ENCODE results near the gene LUC7L2. TPM values are rescaled to one million over a fixed set of nuclear protein-coding genes. Genes with fewer than 3 reads are reported as not detected.
"Not testable (repeated sequence)": the region's sequence is repeated elsewhere in the genome, so short reads cannot be mapped to it uniquely, and the experiment has no call there.

LUC7L2 gene
- total RNA-seq, 1 experiment from 2014 or later, result 74.2 TPM

DNA sequence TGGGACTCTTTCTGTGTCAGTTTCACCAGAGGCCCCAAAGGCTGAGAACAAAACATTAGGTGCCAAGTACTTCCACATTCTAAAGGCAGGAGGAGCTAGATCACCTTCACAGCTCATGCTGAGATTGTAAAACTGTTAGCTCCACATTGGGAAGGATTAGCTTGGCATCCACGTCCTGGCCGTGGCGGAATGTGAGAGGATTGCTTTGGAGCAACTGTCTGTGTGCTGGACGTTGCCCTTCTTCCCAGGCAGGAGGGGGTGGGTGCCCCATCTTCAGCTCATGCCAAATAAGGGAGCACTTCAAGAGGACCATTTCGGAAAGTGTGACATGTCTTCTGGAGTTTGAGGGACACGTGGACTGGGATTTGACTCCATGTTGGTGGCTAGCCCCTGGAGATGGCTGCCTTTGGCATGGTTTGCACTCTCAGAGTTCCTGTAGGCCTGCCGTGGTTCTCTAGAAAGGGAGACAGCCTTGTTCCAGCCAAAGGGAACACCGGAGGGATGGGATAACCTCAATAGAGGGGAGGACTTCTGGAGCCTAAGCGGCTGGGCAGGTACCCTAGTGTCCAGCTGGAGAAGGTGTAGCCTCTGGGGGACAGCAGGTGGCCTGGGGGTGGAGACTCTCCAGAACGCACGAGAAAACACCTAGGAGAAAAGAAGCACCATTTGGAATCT lies 38.5 kb upstream of the LUC7L2 start:
- BruUV-seq (replicated peaks), result no TSS peak
- no peaks in the 10 kb centered on the region for H3K9me3 Mint-ChIP-seq (ENCODE audit: unreplicated experiment)
- intact Hi-C loops (cut with micrococcal nuclease; ENCODE audit: unreplicated experiment), result no loop called here
- Histone ChIP-seq H3K36me3 (ENCODE audit: control insufficient read depth, insufficient read depth, low read length) (no peaks in the 10 kb centered on the region), H3K4me1 (peaks cover 16% of the 10 kb centered on the region), H3K27me3 (replicated peaks; ENCODE audit: control insufficient read depth, insufficient read depth, low read length) (no peaks in the 10 kb centered on the region), H3K9me3 (no peaks in the 10 kb centered on the region), H3K4me3 (ENCODE audit: low read depth, low read length) (no peak overlapping the region)
- CTCF ChIA-PET, result interaction anchor here (0.8 to 1.5 kb wide), 3 partner anchors 19 to 110 kb away, joined by 4 to 13 read pairs (median 8); no protein-coding TSS in a partner anchor
- no peak overlapping the region for H3K4me3 Mint-ChIP-seq (ENCODE audit: unreplicated experiment)
- no peak overlapping the region for H3K27ac Mint-ChIP-seq (ENCODE audit: unreplicated experiment)
- TF ChIP-seq CTCF (IDR thresholded peaks at IDR 0.05; ENCODE audit: insufficient read depth in 1 of 2, low read depth in 1 of 2, low read length in 1 of 2, severe bottlenecking in 1 of 2, unreplicated experiment in 1 of 2), result peak; percentile 24 to 38
- peak; percentile 46 to 49 for DNase-seq
- peaks cover 5% of the 10 kb centered on the region for H3K36me3 Mint-ChIP-seq (ENCODE audit: insufficient read depth, unreplicated experiment)
- H3K4me1 Mint-ChIP-seq (ENCODE audit: low read depth, unreplicated experiment), result peaks cover 16% of the 10 kb centered on the region
- POLR2A ChIA-PET, result no interaction called here
- H3K27me3 Mint-ChIP-seq (ENCODE audit: insufficient read depth, unreplicated experiment), result no peaks in the 10 kb centered on the region

DNA sequence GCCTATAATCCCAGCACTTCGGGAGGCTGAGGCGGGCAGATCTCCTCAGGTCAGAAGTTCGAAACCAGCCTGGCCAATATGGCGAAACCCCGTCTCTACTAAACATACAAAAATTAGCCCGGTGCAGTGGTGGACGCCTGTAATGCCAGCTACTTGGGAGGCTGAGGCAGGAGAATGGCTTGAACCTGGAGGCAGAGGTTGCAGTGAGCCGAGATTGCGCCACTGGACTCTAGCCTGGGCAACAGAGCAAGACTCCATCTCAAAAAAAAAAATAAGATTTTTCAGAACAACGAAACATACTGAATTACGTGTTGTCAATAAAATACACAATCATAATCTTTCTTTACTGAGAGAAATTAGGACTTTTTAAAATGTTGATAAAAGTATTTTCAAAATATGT lies 35.0 kb upstream of the LUC7L2 start:
- H3K27ac Mint-ChIP-seq (ENCODE audit: unreplicated experiment); H3K9me3 ChIP-seq; H3K9me3 Mint-ChIP-seq (ENCODE audit: unreplicated experiment); H3K4me3 ChIP-seq (ENCODE audit: low read depth, low read length); H3K4me1 ChIP-seq; H3K4me3 Mint-ChIP-seq (ENCODE audit: unreplicated experiment); H3K36me3 Mint-ChIP-seq (ENCODE audit: insufficient read depth, unreplicated experiment); H3K4me1 Mint-ChIP-seq (ENCODE audit: low read depth, unreplicated experiment); intact Hi-C loops (cut with micrococcal nuclease; ENCODE audit: unreplicated experiment); H3K27me3 ChIP-seq (replicated peaks; ENCODE audit: control insufficient read depth, insufficient read depth, low read length); H3K27me3 Mint-ChIP-seq (ENCODE audit: insufficient read depth, unreplicated experiment); BruUV-seq (replicated peaks); CTCF ChIA-PET; DNase-seq; H3K36me3 ChIP-seq (ENCODE audit: control insufficient read depth, insufficient read depth, low read length); POLR2A ChIA-PET: not testable (repeated sequence)

- no peak for TF ChIP-seq CTCF (IDR thresholded peaks at IDR 0.05; ENCODE audit: insufficient read depth in 1 of 2, low read depth in 1 of 2, low read length in 1 of 2, severe bottlenecking in 1 of 2, unreplicated experiment in 1 of 2)
- H3K4me3 Mint-ChIP-seq (ENCODE audit: unreplicated experiment), result no peak overlapping the region
- no peak for DNase-seq
- Histone ChIP-seq H3K4me3 (ENCODE audit: low read depth, low read length) (no peak overlapping the region), H3K36me3 (ENCODE audit: control insufficient read depth, insufficient read depth, low read length) (no peaks in the 10 kb centered on the region), H3K4me1 (peaks cover 7% of the 10 kb centered on the region; the same call in 1 of the 2 replicates), H3K9me3 (no peaks in the 10 kb centered on the region), H3K27me3 (replicated peaks; ENCODE audit: control insufficient read depth, insufficient read depth, low read length) (no peaks in the 10 kb centered on the region)
- no TSS peak for BruUV-seq (replicated peaks)
- intact Hi-C loops (cut with micrococcal nuclease; ENCODE audit: unreplicated experiment), result no loop called here
- H3K9me3 Mint-ChIP-seq (ENCODE audit: unreplicated experiment), result no peaks in the 10 kb centered on the region
- CTCF ChIA-PET, result interaction anchor here (0.6 to 0.7 kb wide), 2 partner anchors 12 to 23 kb away, joined by 3 read pairs; no protein-coding TSS in a partner anchor
- no peak overlapping the region for H3K27ac Mint-ChIP-seq (ENCODE audit: unreplicated experiment)
- no peaks in the 10 kb centered on the region for H3K4me1 Mint-ChIP-seq (ENCODE audit: low read depth, unreplicated experiment)
- H3K36me3 Mint-ChIP-seq (ENCODE audit: insufficient read depth, unreplicated experiment), result no peaks in the 10 kb centered on the region
- H3K27me3 Mint-ChIP-seq (ENCODE audit: insufficient read depth, unreplicated experiment), result no peaks in the 10 kb centered on the region
- POLR2A ChIA-PET, result no interaction called here
These were observed 31.3 kb upstream of the LUC7L2 start for GRCh38 chr7:139328375-139328774.

All from Caco-2 (cell line).